HepG2 (cell line): Measurements from ENCODE around the gene NDUFAF8. TPM values are rescaled to one million over a fixed set of nuclear protein-coding genes. Genes with fewer than 3 reads are reported as not detected.
A peak's percentile ranks its signal among the peaks of the same experiment; 100 is the strongest.

Source experiments
- CEBPG ChIP-seq: IDR thresholded peaks from 2 replicates; pipeline ENCODE4 v1.6.1; 2016
- CENPT ChIP-seq: sonication (generic); formaldehyde crosslinking; IDR thresholded peaks from 2 replicates; pipeline ENCODE4 v1.8.0; 2022; ENCODE audit warnings: low read depth, mild to moderate bottlenecking, moderate library complexity, missing genetic modification reagents
- EP300 ChIP-seq, 3 experiments: sonication (generic) in 1 of 3; formaldehyde crosslinking in 1 of 3; IDR thresholded peaks; 2 replicates each; pipeline versions ENCODE4 v1.5.1 to v1.6.1; 2011 to 2020; ENCODE audit warnings: low read depth in 2 of 3, low read length in 2 of 3, borderline replicate concordance in 1 of 3, improper control_type of control experiment in 1 of 3, mild to moderate bottlenecking in 1 of 3, missing genetic modification reagents in 1 of 3, moderate library complexity in 1 of 3
- ETV5 ChIP-seq: IDR thresholded peaks from 2 replicates; pipeline ENCODE4 v1.6.1; 2018; ENCODE audit warnings: missing biosample characterization, missing genetic modification reagents, inconsistent platforms, borderline replicate concordance
- FOXP1 ChIP-seq, 2 experiments: fragments of 450-650 bp in 1 of 2; IDR thresholded peaks; 2 replicates each; pipeline ENCODE4 v1.6.1; 2017 to 2018; ENCODE audit warnings: antibody characterized with exemption in 1 of 2
- HNRNPUL1 ChIP-seq: fragments of 200-400 bp; formaldehyde crosslinking; IDR thresholded peaks from 2 replicates; pipeline ENCODE4 v1.6.1; 2017; ENCODE audit warnings: low read depth, mild to moderate bottlenecking, low read length, moderate library complexity
- IRF2 ChIP-seq: IDR thresholded peaks from 2 replicates; pipeline ENCODE4 v1.6.1; 2018; ENCODE audit warnings: missing genetic modification reagents, missing compliant biosample characterization
- MXD3 ChIP-seq: IDR thresholded peaks from 2 replicates; pipeline ENCODE4 v1.6.1; 2016; ENCODE audit warnings: mild to moderate bottlenecking, missing biosample characterization, missing genetic modification reagents
- MXD4 ChIP-seq: IDR thresholded peaks from 2 replicates; pipeline ENCODE4 v1.6.1; 2016; ENCODE audit warnings: mild to moderate bottlenecking, missing biosample characterization, missing genetic modification reagents
- RFXANK ChIP-seq: IDR thresholded peaks from 2 replicates; pipeline ENCODE4 v1.6.1; 2016
- SYNCRIP ChIP-seq: fragments of 200-400 bp; formaldehyde crosslinking; IDR thresholded peaks from 2 replicates; pipeline ENCODE4 v1.6.1; 2018; ENCODE audit warnings: mild to moderate bottlenecking, low read depth, low read length; ENCODE audit not compliant: insufficient read depth
- TEAD3 ChIP-seq: optimal IDR thresholded peaks from 2 replicates; pipeline ENCODE3; 2016; ENCODE audit warnings: borderline replicate concordance
- ZFP36L1 ChIP-seq: sonication (generic); formaldehyde crosslinking; IDR thresholded peaks from 2 replicates; pipeline ENCODE4 v1.8.0; 2022; ENCODE audit warnings: mild to moderate bottlenecking, missing genetic modification reagents, moderate library complexity
- ZNF318 ChIP-seq: sonication (generic); formaldehyde crosslinking; IDR thresholded peaks from 2 replicates; pipeline ENCODE4 v1.4.0; 2020; ENCODE audit warnings: mild to moderate bottlenecking, missing genetic modification reagents
- polyA plus RNA-seq, 8 experiments: library from polyadenylated mRNA; depleted of rRNA in 3 of 8; stranded (reverse) in 7 of 8; unstranded in 1 of 8; fragments of >200 nt; fragmentation: Illumina TruSeq in 4 of 8; extraction: Trizol in 4 of 8; gene quantifications; 2 replicates each; pipeline versions ENCODE4 v1.2.1 to v1.2.3, GENCODE V29; 2011 to 2016; ENCODE audit warnings: low read depth in 4 of 8, missing spikeins in 1 of 8, mixed read lengths in 1 of 8; ENCODE audit not compliant: insufficient read depth in 1 of 8
- total RNA-seq, 5 experiments: library from RNA; depleted of rRNA; stranded (reverse); fragments of >200 nt; fragmentation: Illumina TruSeq; extraction: Trizol; gene quantifications; 2 replicates each; pipeline ENCODE4 v1.2.3, GENCODE V29; 2016; ENCODE audit warnings: low read depth in 1 of 5
- TF ChIP-seq, protein P1 (sequence below): sonication (generic); formaldehyde crosslinking; IDR thresholded peaks from 2 replicates; pipeline ENCODE4 v1.4.0; 2020; ENCODE audit warnings: missing genetic modification reagents
- TF ChIP-seq, protein P2 (sequence below): sonication (generic); formaldehyde crosslinking; IDR thresholded peaks from 2 replicates; pipeline ENCODE4 v1.5.1; 2020; ENCODE audit warnings: mild to moderate bottlenecking, missing genetic modification reagents, moderate library complexity

Gene NDUFAF8
- total and polyA plus RNA-seq, 2 of the 13 experiments (the other 11 are each of a cell fraction or from before 2014, with no cell fraction given): 75.6 to 233 TPM

DNA sequence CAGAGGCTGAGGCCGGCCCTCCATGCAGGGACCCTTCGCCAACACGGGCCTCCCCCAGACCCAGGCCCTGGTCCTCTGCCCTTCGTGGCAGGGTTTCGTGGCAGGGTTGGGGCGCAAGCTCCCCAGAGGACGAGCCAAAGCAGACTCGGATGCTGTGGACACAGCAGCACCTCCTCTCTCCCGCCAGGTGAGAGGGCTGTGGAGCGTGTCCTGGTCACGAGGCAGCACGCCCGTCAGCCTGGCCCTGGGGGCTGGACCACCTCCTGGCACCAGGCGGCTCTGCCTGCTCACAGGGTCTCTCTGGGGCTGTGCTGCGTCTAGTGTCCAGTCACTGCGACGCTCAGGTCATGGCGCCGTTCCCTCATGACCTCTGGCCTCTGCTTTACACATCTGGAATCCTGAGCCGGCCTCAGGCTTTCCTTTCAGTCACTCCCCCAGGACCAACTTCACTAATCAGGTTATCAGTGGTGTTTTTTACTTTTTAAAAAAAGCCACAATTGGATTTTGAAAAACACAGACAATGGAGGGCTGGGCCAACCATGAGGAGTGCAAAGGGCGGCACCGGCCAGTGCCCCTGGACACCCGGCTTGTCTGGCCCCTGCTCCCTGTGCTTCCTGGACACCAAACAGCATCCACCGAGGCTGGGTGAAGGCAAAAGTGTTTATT lies 5.4 kb downstream of the NDUFAF8 start (continued):
- TF ChIP-seq, protein P1, sequence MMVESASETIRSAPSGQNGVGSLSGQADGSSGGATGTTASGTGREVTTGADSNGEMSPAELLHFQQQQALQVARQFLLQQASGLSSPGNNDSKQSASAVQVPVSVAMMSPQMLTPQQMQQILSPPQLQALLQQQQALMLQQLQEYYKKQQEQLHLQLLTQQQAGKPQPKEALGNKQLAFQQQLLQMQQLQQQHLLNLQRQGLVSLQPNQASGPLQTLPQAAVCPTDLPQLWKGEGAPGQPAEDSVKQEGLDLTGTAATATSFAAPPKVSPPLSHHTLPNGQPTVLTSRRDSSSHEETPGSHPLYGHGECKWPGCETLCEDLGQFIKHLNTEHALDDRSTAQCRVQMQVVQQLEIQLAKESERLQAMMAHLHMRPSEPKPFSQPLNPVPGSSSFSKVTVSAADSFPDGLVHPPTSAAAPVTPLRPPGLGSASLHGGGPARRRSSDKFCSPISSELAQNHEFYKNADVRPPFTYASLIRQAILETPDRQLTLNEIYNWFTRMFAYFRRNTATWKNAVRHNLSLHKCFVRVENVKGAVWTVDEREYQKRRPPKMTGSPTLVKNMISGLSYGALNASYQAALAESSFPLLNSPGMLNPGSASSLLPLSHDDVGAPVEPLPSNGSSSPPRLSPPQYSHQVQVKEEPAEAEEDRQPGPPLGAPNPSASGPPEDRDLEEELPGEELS (CRISPR knock-in tag): peak; percentile 17; the same call in 1 of the 2 replicates
- TF ChIP-seq EP300 (IDR thresholded peaks at IDR 0.05; ENCODE audit: low read depth in 2 of 2, low read length in 2 of 2) (no peak), EP300 (CRISPR knock-in tag; IDR thresholded peaks at IDR 0.05; ENCODE audit: borderline replicate concordance) (0 out of 2 replicates have a peak, but pooled peaks have one; percentile 24), ZFP36L1 (CRISPR knock-in tag) (no peak), MXD3 (CRISPR knock-in tag) (no peak), RFXANK (CRISPR knock-in tag) (no peak), IRF2 (CRISPR knock-in tag) (no peak), TEAD3 (CRISPR knock-in tag) (peak; percentile 42), CENPT (CRISPR knock-in tag) (peak; percentile 63; the same call in 1 of the 2 replicates), SYNCRIP (no peak), ETV5 (CRISPR knock-in tag) (0 out of 2 replicates have a peak, but pooled peaks have one; percentile 7), MXD4 (CRISPR knock-in tag) (0 out of 2 replicates have a peak, but pooled peaks have one; percentile 10), CEBPG (CRISPR knock-in tag) (no peak), ZNF318 (CRISPR knock-in tag) (0 out of 2 replicates have a peak, but pooled peaks have one; percentile 55), HNRNPUL1 (no peak), FOXP1 (IDR thresholded peaks at IDR 0.05) (no peak), FOXP1 (CRISPR knock-in tag; IDR thresholded peaks at IDR 0.05) (no peak)
- TF ChIP-seq, protein P2, sequence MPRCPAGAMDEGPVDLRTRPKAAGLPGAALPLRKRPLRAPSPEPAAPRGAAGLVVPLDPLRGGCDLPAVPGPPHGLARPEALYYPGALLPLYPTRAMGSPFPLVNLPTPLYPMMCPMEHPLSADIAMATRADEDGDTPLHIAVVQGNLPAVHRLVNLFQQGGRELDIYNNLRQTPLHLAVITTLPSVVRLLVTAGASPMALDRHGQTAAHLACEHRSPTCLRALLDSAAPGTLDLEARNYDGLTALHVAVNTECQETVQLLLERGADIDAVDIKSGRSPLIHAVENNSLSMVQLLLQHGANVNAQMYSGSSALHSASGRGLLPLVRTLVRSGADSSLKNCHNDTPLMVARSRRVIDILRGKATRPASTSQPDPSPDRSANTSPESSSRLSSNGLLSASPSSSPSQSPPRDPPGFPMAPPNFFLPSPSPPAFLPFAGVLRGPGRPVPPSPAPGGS (CRISPR knock-in tag): peak; percentile 19; the same call in 1 of the 2 replicates
